Neuron (in vitro differentiated cells): ENCODE data around the gene SNRNP40.

ENCODE experiments used
- H2AFZ ChIP-seq: one replicate; pipeline ENCODE4 v1.6.1; 2013; ENCODE audit warnings: low read depth, mild to moderate bottlenecking, inconsistent platforms, low read length, moderate library complexity
- H3K27me3 ChIP-seq: one replicate; pipeline ENCODE4 v1.6.1; 2013; ENCODE audit warnings: low read length; ENCODE audit not compliant: insufficient read depth
- H3K36me3 ChIP-seq: one replicate; pipeline ENCODE4 v1.6.1; 2013; ENCODE audit warnings: low read length; ENCODE audit not compliant: insufficient read depth
- H3K4me1 ChIP-seq: one replicate; pipeline ENCODE4 v1.6.1; 2013; ENCODE audit warnings: low read length; ENCODE audit not compliant: insufficient read depth
- H3K4me3 ChIP-seq: 2 replicates; pipeline ENCODE4 v1.5.1; 2013; ENCODE audit warnings: mild to moderate bottlenecking, low read length, moderate library complexity
- H3K9me3 ChIP-seq: one replicate; pipeline ENCODE4 v1.6.1; 2013; ENCODE audit warnings: low read length

The SNRNP40 gene

DNA sequence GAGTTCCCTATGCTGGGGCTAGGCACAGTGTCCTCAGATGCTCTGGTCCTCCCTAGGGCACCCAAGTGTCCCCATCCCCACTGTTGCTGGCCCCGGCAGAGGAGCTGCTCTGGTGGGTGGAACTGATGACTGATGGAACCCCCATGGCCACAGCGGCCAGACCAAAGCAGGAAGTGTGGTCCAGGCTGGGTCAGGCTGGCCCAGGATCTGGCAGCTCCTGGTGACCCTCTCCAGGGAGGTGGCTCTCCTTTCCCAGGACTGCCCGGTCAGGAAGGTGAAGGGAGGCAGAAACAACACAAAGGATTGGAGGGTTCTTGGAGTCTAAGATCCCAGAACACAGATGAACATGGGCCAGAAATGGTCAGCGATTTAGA lies 58.0 kb downstream of the SNRNP40 start:
- Histone ChIP-seq H3K4me1 (peaks cover 21% of the 10 kb centered on the region), H3K9me3 (no peaks in the 10 kb centered on the region), H3K36me3 (no peaks in the 10 kb centered on the region), H2AFZ (no peak overlapping the region), H3K27me3 (no peaks in the 10 kb centered on the region), H3K4me3 (peak overlapping the region; percentile 68)

DNA sequence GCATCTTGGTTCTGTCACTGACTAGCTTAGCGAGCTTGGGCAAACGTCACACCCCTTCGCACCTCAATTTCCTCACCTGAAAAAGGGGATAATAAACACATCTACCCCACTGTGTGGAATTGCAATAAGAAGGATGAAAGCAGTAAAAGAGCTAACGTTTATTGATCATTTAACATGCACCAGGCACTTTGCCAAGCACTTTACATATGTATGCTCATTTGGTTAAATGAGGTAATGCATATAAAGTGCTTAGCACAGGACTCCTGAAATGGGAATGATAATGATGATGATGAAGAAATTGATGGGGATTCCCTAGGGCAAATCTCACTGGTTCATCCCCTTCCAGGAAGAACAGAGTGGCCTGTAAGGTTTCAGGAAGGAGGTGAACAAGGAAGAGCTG lies 61.7 kb downstream of the SNRNP40 start:
- no peaks in the 10 kb centered on the region for H3K36me3 ChIP-seq
- H3K27me3 ChIP-seq: no peaks in the 10 kb centered on the region
- peaks cover 17% of the 10 kb centered on the region for H3K4me1 ChIP-seq
- no peak overlapping the region for H3K4me3 ChIP-seq
- no peak overlapping the region for H2AFZ ChIP-seq
- no peaks in the 10 kb centered on the region for H3K9me3 ChIP-seq

DNA sequence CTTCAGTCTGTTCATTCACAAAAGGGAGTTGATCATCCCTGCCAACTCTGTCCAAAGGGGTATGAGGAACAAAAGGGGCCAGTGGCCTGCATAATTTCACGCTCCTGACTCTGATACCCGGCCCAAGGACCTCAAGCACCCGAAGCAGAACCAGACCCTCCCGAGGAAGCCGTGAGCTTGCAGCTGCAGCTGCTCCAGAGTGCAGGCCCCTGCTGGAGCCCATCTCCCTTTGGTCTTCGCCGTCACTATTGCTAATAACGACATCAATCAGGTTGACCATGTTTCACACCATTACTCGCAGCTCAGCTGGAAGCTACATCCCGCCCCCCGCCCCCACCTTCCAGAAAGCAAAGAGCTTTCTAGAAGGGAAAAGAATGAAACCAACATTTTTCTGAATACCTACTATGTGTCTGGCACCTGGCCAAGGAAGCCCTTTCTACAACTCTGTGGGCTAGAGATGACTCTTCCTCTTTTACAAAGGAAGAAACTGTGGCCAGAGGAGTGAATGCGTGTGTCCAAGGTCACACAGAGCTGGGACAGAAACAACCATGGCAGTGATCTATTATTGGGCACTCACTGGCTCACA lies 62.4 kb downstream of the SNRNP40 start:
- Histone ChIP-seq H3K4me1 (peaks cover 17% of the 10 kb centered on the region), H3K27me3 (no peaks in the 10 kb centered on the region), H3K36me3 (no peaks in the 10 kb centered on the region), H3K9me3 (no peaks in the 10 kb centered on the region), H3K4me3 (no peak overlapping the region), H2AFZ (no peak overlapping the region)

DNA sequence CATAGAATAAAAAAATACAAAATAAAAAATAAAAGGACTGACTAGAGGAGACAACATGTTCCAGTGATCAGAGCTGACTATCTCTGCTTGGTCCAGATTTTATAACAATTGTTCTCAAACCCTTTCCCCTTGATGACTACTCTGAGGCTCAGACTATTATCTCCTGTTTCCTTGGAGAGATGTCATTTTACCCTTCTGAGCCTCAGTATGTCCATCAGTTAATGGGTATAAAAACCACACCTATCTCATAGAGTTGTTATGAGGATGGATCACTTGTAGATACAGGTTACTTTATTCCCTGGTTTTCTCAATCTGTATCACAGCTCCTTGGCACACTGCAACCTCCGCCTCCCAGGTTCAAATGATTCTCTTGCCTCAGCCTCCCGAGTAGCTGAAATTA lies 63.9 kb downstream of the SNRNP40 start:
- Histone ChIP-seq H3K36me3 (no peaks in the 10 kb centered on the region), H2AFZ (no peak overlapping the region), H3K27me3 (no peaks in the 10 kb centered on the region), H3K4me3 (no peak overlapping the region), H3K4me1 (peaks cover 18% of the 10 kb centered on the region), H3K9me3 (no peaks in the 10 kb centered on the region)

DNA sequence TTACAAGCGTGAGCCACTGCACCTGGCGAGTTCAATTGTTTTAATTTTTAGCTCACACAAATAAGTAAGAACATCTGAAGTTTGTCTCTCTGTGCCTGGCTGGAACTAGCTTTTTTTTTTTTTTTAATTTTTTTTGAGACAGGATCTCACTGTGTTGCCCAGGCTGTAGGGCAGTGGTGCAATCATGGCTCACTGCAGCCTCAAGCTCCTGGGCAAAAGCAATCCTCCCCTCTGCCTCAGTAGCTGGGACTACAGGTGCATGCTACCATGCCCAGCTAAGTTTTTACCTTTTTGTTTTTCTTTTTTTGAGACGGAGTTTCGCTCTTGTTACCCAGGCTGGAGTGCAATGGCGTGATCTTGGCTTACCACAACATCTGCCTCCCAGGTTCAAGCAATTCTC lies 64.8 kb downstream of the SNRNP40 start:
- no peaks in the 10 kb centered on the region for H3K27me3 ChIP-seq
- H3K4me1 ChIP-seq: peaks cover 21% of the 10 kb centered on the region
- no peak overlapping the region for H3K4me3 ChIP-seq
- no peaks in the 10 kb centered on the region for H3K36me3 ChIP-seq
- H2AFZ ChIP-seq: no peak overlapping the region
- no peaks in the 10 kb centered on the region for H3K9me3 ChIP-seq

DNA sequence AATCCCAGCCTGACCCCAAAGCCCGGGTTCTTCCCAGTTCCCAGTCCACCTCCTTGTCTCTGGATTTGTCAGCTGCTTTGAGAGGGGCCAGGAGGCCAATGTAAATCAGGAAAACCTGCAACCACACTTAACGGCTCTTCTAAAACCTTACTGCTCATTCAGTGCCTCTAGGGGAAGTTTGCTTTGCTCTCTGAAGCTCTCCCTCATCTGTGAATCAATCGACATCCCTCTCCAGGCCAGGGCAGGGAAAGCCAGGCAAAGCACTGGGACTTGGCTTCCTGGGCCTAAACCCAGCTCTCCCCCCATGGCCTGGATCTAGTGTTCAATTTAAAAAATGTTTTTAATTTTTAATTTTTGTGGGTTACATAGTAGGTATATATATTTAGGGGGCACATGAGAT lies 66.2 kb downstream of the SNRNP40 start:
- H3K4me1 ChIP-seq: peaks cover 21% of the 10 kb centered on the region
- no peak overlapping the region for H2AFZ ChIP-seq
- no peaks in the 10 kb centered on the region for H3K27me3 ChIP-seq
- H3K36me3 ChIP-seq: no peaks in the 10 kb centered on the region
- H3K4me3 ChIP-seq: no peak overlapping the region
- no peaks in the 10 kb centered on the region for H3K9me3 ChIP-seq

DNA sequence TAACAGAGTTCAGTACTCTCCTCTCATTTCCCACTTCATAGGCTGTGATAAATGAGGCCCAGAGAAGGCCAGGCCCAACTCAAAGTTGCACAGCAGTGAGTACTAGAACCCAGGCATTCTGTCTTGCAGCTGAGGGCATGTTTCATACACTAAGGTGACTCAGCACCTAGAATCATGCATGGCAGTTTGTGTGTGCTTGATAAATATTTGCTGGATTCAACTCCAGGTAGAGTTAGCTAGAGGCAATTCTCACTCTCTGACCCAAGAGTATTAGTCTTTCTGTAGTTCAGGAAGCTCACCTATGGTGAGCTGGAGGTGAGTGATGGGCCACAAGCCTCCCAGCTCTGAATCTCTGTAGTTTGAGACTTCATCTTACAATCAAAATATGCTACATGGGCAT lies 67.6 kb downstream of the SNRNP40 start:
- Histone ChIP-seq H3K36me3 (no peaks in the 10 kb centered on the region), H3K4me1 (peaks cover 26% of the 10 kb centered on the region), H3K27me3 (no peaks in the 10 kb centered on the region), H3K9me3 (no peaks in the 10 kb centered on the region), H3K4me3 (no peak overlapping the region), H2AFZ (no peak overlapping the region)

DNA sequence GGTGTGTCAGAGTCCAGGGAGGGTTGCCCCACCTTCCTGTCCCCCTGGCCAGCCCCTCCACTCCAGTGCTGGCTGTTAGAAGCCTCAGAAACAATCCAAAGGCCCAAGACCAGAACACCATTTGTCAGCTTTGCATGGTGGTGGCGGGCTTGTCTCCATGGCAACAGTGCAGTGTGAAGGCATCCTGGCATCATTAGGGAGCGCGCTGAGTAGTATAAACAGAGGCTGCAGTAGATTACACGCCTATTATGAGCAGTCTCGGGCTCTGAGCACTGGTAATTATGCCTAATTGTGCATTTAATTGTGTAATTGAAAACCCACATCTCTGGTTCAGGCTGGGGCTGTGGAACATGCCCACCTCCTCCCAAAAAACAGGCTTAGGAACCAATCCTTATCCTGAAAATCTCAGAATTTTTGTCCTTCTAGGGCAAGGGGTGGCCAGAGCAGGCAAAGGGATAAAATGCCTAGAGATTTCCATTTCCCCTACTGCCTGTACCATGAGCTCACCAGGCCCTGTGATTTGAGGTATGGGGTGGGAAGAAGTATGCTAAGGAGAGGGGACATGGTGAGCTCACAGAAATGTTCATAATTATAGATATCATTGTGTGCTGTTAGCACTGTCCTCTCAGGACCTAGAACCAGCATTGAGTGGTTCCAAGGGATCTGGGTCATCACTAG lies 68.6 kb downstream of the SNRNP40 start:
- Histone ChIP-seq H3K4me3 (no peak overlapping the region), H3K9me3 (no peaks in the 10 kb centered on the region), H3K4me1 (peaks cover 26% of the 10 kb centered on the region), H3K27me3 (no peaks in the 10 kb centered on the region), H2AFZ (no peak overlapping the region), H3K36me3 (no peaks in the 10 kb centered on the region)

DNA sequence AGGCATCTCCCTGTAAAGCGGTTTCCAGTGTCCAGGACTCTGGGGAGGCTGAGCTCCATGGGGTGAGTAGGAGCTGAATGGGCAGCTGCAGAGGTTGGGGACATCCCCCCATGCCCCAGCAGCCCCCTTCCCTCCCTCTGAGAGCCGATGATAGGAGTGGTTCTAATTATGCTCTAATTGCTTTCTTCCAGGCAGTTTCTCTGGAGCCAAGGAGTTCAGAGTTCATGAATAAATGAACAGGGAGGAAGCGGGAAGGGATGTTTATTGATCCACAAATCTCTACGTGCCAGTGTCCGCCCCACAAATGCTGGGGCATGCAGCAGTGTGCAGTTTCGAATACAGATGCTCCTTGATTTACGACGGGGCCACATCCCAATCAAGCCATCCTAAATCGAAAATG lies 72.5 kb downstream of the SNRNP40 start:
- H3K9me3 ChIP-seq: no peaks in the 10 kb centered on the region

DNA sequence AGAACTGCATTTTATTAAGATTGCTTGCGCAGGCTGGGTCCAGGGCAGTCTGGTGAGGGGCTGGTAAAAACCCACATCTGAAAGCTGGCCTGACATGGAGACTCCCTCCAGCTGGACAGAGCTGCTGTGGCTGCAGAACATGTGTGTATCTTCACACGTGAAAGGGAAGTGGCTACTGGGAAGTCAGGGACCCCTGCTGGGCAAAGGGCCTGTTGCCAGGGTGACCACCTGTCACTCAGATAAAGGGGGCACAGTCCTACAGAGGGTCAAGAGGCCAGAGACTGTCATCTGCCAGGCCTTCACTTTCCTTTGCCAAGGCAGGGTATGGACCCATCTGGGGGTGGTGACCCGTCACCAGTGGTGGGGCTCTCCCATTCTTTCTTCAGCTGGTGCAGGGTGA lies 74.4 kb downstream of the SNRNP40 start:
- H3K4me3 ChIP-seq: no peak overlapping the region
- peaks cover 27% of the 10 kb centered on the region for H3K4me1 ChIP-seq
- no peaks in the 10 kb centered on the region for H3K9me3 ChIP-seq
- no peaks in the 10 kb centered on the region for H3K36me3 ChIP-seq
- H3K27me3 ChIP-seq: no peaks in the 10 kb centered on the region
- no peak overlapping the region for H2AFZ ChIP-seq

More for the DNA sequence above, 72.5 kb downstream of the SNRNP40 start:
- Histone ChIP-seq H2AFZ (no peak overlapping the region), H3K4me1 (peaks cover 37% of the 10 kb centered on the region), H3K4me3 (no peak overlapping the region), H3K27me3 (no peaks in the 10 kb centered on the region), H3K36me3 (no peaks in the 10 kb centered on the region)

DNA sequence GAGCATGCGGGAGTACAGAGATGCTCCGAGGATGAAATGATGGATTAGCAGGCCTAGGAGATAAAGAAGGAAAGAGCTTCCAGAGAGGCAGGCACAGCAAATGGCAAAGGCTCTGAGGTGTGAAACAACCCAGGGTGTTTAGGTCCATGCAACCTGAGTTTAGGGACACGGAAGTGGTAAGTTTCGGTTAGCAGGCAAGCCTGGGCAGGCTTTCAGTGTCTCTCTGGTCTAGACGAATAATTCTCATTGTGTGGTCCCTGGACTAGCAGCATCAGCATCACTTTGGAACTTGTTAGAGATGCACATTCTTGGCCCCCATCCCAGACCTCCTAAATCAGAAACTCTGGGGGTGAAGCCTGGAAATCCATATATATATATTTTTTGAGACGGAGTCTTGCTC lies 75.5 kb downstream of the SNRNP40 start:
- Histone ChIP-seq H3K4me3 (no peak overlapping the region), H3K4me1 (peaks cover 31% of the 10 kb centered on the region), H3K27me3 (no peaks in the 10 kb centered on the region), H2AFZ (no peak overlapping the region), H3K36me3 (no peaks in the 10 kb centered on the region), H3K9me3 (no peaks in the 10 kb centered on the region)

DNA sequence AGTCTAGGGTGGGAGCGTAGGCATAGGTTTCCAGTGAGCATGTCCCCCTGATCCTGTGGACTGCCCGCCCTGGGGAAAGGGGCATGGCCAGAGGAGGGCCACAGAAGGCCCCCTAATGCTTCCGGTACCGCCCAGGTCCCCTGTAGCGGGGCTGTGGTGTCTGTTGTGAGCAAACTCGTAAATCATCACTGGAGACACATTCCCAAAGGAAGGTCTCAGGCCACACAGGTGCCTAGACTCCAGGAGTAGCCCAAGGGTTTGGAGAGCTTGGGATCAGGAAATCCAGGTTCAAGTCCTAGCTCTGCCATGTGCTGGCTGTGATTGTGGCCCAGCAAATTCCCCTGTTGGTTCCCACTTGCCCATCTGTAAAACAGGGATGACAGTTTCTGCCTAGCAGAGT lies 77.1 kb downstream of the SNRNP40 start:
- H3K9me3 ChIP-seq: no peaks in the 10 kb centered on the region

DNA sequence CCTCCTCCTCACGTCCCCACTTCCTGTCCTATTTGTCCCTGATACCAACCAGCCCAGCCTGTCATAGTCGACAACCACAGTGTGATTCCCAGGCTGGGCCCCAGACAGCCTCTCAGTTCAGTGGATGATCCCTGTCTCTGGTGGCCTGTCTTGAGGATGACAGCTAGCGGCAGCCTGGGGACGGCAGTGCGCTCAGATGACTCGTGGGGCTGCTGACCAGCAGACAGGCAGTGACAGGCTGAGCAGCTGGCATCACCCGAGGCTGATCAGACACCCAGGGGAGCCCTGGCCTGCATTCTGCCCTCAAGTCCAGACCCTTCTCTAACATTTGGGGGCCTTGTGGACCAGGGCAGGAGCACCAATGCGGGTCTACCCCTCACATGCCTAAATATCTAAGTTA lies 77.9 kb downstream of the SNRNP40 start:
- Histone ChIP-seq H2AFZ (no peak overlapping the region), H3K9me3 (no peaks in the 10 kb centered on the region), H3K27me3 (no peaks in the 10 kb centered on the region), H3K4me1 (peaks cover 38% of the 10 kb centered on the region), H3K4me3 (no peak overlapping the region), H3K36me3 (no peaks in the 10 kb centered on the region)

More for the DNA sequence above, 77.1 kb downstream of the SNRNP40 start:
- H3K27me3 ChIP-seq: no peaks in the 10 kb centered on the region
- H2AFZ ChIP-seq: no peak overlapping the region
- H3K4me3 ChIP-seq: no peak overlapping the region
- H3K4me1 ChIP-seq: peaks cover 45% of the 10 kb centered on the region
- no peaks in the 10 kb centered on the region for H3K36me3 ChIP-seq

DNA sequence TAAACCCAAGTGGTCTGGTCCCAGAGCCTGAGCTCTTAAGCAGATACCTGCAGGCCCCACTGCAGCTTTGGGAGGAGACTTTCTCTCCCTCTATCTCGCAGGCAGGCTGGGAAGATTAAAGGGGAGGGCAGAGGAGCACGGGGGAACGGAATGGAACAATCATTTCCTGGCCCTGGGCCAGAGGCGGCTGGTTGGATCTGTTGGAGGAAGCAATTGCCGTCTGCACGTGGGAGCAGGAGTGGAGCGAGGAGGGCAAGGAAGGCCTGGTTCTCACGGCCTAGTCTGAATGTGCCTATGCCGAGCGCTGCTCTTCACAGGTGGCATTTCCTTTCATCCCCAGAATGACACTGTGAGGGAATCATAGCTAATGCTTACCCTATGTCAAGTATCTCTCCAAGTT lies 80.6 kb downstream of the SNRNP40 start:
- H3K4me3 ChIP-seq: no peak overlapping the region
- peaks cover 3% of the 10 kb centered on the region for H3K36me3 ChIP-seq
- H3K9me3 ChIP-seq: peaks cover 4% of the 10 kb centered on the region
- H2AFZ ChIP-seq: no peak overlapping the region
- H3K27me3 ChIP-seq: no peaks in the 10 kb centered on the region
- peaks cover 26% of the 10 kb centered on the region for H3K4me1 ChIP-seq
